ENCODE measurements around the gene CSMD2.

The CSMD2 gene

GRCh38 chr1:33515607-33516006, 649.4 kb downstream of the CSMD2 start:
- no peak for TF ChIP-seq EGR1 (IDR thresholded peaks at IDR 0.05)
- no peak for TF ChIP-seq TAF1 (IDR thresholded peaks at IDR 0.05; ENCODE audit: low read depth)
- TF ChIP-seq, protein P1, sequence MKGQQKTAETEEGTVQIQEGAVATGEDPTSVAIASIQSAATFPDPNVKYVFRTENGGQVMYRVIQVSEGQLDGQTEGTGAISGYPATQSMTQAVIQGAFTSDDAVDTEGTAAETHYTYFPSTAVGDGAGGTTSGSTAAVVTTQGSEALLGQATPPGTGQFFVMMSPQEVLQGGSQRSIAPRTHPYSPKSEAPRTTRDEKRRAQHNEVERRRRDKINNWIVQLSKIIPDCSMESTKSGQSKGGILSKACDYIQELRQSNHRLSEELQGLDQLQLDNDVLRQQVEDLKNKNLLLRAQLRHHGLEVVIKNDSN (IDR thresholded peaks at IDR 0.05), result no peak
- no peak for TF ChIP-seq CEBPB (IDR thresholded peaks at IDR 0.05)
- no peak for TF ChIP-seq RAD21 (IDR thresholded peaks at IDR 0.05; ENCODE audit: low read depth)

- TF ChIP-seq TAF1 (IDR thresholded peaks at IDR 0.05; ENCODE audit: low read depth) (no peak), TCF12 (IDR thresholded peaks at IDR 0.05; ENCODE audit: low read depth) (no peak), RAD21 (IDR thresholded peaks at IDR 0.05; ENCODE audit: low read depth) (no peak)
These were observed 649.9 kb downstream of the CSMD2 start for GRCh38 chr1:33515112-33515511.

DNA sequence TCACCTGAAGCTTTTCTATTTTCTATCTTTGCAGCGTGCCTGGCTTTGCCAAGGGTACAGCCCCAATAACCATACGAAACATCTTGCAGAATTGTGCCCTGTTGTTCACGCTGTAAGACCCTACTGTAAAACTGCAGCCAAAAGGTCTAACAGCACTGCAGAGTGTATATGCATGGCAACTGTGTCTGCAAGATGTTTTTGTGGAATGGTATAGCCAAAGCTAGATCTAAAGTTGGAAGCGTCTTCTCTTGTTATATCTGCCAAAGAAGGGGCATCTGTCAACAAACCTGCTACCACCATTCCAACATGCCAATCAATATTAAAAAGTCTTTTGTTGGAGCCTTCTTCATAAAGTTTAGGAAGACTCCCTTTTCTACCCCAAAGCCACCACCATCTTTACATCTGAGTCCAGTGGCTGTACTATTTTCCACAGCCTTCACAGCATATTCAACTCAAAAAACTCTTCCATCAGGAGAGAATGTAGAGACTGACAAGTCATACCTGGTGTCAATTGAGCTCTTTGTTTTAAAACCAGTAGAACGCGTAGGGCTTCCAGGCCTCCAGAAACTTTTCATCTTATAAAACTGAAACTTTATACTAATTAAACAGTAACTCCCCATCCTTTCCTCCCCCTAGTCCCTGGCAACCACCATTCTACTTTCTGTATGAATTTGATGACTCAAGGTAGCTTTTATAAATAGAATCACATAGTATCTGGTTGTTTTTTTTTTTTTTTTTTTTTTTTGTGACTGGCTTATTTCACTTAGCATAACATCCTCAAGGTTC, 652.6 kb downstream of the CSMD2 start:
- no peak for TF ChIP-seq YY1 (IDR thresholded peaks at IDR 0.05; ENCODE audit: low read depth)
- no peak for TF ChIP-seq FOXM1 (IDR thresholded peaks at IDR 0.05; ENCODE audit: borderline replicate concordance, low read depth)
- TF ChIP-seq, protein P2, sequence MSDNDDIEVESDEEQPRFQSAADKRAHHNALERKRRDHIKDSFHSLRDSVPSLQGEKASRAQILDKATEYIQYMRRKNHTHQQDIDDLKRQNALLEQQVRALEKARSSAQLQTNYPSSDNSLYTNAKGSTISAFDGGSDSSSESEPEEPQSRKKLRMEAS (IDR thresholded peaks at IDR 0.05), result no peak
- TF ChIP-seq RAD21 (IDR thresholded peaks at IDR 0.05; ENCODE audit: low read depth), result no peak
- TF ChIP-seq, protein P3, sequence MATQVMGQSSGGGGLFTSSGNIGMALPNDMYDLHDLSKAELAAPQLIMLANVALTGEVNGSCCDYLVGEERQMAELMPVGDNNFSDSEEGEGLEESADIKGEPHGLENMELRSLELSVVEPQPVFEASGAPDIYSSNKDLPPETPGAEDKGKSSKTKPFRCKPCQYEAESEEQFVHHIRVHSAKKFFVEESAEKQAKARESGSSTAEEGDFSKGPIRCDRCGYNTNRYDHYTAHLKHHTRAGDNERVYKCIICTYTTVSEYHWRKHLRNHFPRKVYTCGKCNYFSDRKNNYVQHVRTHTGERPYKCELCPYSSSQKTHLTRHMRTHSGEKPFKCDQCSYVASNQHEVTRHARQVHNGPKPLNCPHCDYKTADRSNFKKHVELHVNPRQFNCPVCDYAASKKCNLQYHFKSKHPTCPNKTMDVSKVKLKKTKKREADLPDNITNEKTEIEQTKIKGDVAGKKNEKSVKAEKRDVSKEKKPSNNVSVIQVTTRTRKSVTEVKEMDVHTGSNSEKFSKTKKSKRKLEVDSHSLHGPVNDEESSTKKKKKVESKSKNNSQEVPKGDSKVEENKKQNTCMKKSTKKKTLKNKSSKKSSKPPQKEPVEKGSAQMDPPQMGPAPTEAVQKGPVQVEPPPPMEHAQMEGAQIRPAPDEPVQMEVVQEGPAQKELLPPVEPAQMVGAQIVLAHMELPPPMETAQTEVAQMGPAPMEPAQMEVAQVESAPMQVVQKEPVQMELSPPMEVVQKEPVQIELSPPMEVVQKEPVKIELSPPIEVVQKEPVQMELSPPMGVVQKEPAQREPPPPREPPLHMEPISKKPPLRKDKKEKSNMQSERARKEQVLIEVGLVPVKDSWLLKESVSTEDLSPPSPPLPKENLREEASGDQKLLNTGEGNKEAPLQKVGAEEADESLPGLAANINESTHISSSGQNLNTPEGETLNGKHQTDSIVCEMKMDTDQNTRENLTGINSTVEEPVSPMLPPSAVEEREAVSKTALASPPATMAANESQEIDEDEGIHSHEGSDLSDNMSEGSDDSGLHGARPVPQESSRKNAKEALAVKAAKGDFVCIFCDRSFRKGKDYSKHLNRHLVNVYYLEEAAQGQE (IDR thresholded peaks at IDR 0.05; ENCODE audit: low read depth), result no peak
- TF ChIP-seq CEBPB (IDR thresholded peaks at IDR 0.05), result no peak
- TF ChIP-seq, protein P1 (IDR thresholded peaks at IDR 0.05), result no peak
- TF ChIP-seq EP300 (IDR thresholded peaks at IDR 0.05; ENCODE audit: borderline replicate concordance), result no peak
- no peak for TF ChIP-seq TEAD4 (IDR thresholded peaks at IDR 0.05)
- TF ChIP-seq EGR1 (IDR thresholded peaks at IDR 0.05), result no peak
- no peak for TF ChIP-seq TAF1 (IDR thresholded peaks at IDR 0.05; ENCODE audit: low read depth)

- TF ChIP-seq YY1 (IDR thresholded peaks at IDR 0.05; ENCODE audit: low read depth) (no peak), NFIC (IDR thresholded peaks at IDR 0.05) (no peak), FOXM1 (IDR thresholded peaks at IDR 0.05; ENCODE audit: borderline replicate concordance, low read depth) (no peak), EP300 (IDR thresholded peaks at IDR 0.05; ENCODE audit: borderline replicate concordance) (no peak), TCF12 (IDR thresholded peaks at IDR 0.05; ENCODE audit: low read depth) (no peak), RAD21 (IDR thresholded peaks at IDR 0.05; ENCODE audit: low read depth) (no peak), EGR1 (IDR thresholded peaks at IDR 0.05) (no peak), CEBPB (IDR thresholded peaks at IDR 0.05) (no peak), TAF1 (IDR thresholded peaks at IDR 0.05; ENCODE audit: low read depth) (no peak), TEAD4 (IDR thresholded peaks at IDR 0.05) (no peak), ZBTB7A (IDR thresholded peaks at IDR 0.05; ENCODE audit: low read depth) (no peak), CREB1 (IDR thresholded peaks at IDR 0.05; ENCODE audit: low read depth) (no peak)
- TF ChIP-seq, protein P2 (IDR thresholded peaks at IDR 0.05), result no peak
- TF ChIP-seq, protein P1 (IDR thresholded peaks at IDR 0.05), result no peak
- TF ChIP-seq, protein P3 (IDR thresholded peaks at IDR 0.05; ENCODE audit: low read depth), result no peak
These were observed 656.9 kb downstream of the CSMD2 start for GRCh38 chr1:33508151-33508550.

DNA sequence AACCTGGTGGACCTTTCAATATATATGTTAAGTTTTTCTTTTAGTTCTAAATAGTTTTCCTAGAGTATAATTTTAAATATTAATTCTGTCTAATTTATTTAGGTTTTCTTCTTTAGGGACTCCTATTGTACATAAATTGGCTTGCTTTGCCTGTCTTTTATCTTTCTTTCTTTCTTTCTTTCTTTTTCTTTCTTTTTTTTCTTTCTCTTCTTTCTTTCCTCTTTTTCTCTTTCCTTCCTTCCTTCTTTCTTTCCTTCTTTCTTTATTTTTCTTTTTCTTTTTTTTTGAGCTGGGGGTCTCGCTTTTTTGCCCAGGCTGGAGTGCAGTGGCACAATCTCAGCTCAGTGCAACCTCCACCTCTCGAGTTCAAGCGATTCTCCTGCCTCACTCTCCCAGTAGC, 657.4 kb downstream of the CSMD2 start:
- TF ChIP-seq NFIC (IDR thresholded peaks at IDR 0.05) (no peak), ZBTB7A (IDR thresholded peaks at IDR 0.05; ENCODE audit: low read depth) (no peak), EGR1 (IDR thresholded peaks at IDR 0.05) (no peak), TCF12 (IDR thresholded peaks at IDR 0.05; ENCODE audit: low read depth) (no peak), FOXM1 (IDR thresholded peaks at IDR 0.05; ENCODE audit: borderline replicate concordance, low read depth) (no peak), RAD21 (IDR thresholded peaks at IDR 0.05; ENCODE audit: low read depth) (no peak)

DNA sequence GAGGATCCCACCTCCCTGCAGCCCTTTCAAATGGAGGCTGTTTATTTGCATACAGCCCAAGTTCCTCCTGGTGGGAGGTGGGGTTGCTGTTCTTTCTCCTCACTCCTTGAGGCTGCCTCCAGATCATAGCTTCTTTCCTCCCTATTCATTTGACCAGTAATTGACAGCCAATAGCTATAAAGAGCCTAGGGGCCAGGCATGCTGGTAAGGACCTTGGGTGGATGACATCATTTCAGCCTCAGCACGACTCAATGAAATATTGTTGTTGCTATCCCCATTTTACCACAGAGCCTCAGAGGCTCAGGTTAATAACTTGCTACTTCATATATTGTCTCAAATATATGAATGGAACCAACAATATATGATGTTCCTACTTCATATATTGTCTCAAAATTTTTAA, 661.5 kb downstream of the CSMD2 start:
- TF ChIP-seq, protein P3 (IDR thresholded peaks at IDR 0.05; ENCODE audit: low read depth), result no peak
- TF ChIP-seq FOXM1 (IDR thresholded peaks at IDR 0.05; ENCODE audit: borderline replicate concordance, low read depth) (no peak), ZBTB7A (IDR thresholded peaks at IDR 0.05; ENCODE audit: low read depth) (no peak), EP300 (IDR thresholded peaks at IDR 0.05; ENCODE audit: borderline replicate concordance) (no peak), NFIC (IDR thresholded peaks at IDR 0.05) (no peak), RAD21 (IDR thresholded peaks at IDR 0.05; ENCODE audit: low read depth) (no peak)
- TF ChIP-seq, protein P2 (IDR thresholded peaks at IDR 0.05), result no peak
